ENCODE data around the gene KLHDC10.
"Not testable (repeated sequence)": the region's sequence is repeated elsewhere in the genome, so short reads cannot be mapped to it uniquely, and the experiment has no call there.

Gene KLHDC10

GRCh38 chr7:130142654-130143333 lies 72.5 kb downstream of the KLHDC10 start:
- no peak for DNase-seq

GRCh38 chr7:130143334-130143732 lies 73.0 kb downstream of the KLHDC10 start:
- DNase-seq: no peak

- DNase-seq: no peak
Observed at GRCh38 chr7:130143986-130144311, 73.6 kb downstream of the KLHDC10 start.

GRCh38 chr7:130144312-130145171 lies 74.2 kb downstream of the KLHDC10 start:
- DNase-seq: no peak

GRCh38 chr7:130145424-130146100 lies 75.2 kb downstream of the KLHDC10 start:
- DNase-seq: no peak

GRCh38 chr7:130146142-130146541 lies 75.8 kb downstream of the KLHDC10 start:
- DNase-seq: not testable (repeated sequence)

GRCh38 chr7:130146693-130147405 lies 76.5 kb downstream of the KLHDC10 start:
- DNase-seq: no peak

- DNase-seq: no peak
Observed at GRCh38 chr7:130147710-130148325, 77.5 kb downstream of the KLHDC10 start.

- no peak for DNase-seq
Observed at GRCh38 chr7:130148561-130148960, 78.2 kb downstream of the KLHDC10 start.

GRCh38 chr7:130149281-130150139 lies 79.2 kb downstream of the KLHDC10 start:
- DNase-seq: no peak

GRCh38 chr7:130150587-130150986 lies 80.3 kb downstream of the KLHDC10 start:
- no peak for DNase-seq

- no peak for DNase-seq
Observed at GRCh38 chr7:130151591-130152492, 81.5 kb downstream of the KLHDC10 start.

- DNase-seq: no peak
Observed at GRCh38 chr7:130152493-130153210, 82.3 kb downstream of the KLHDC10 start.

- no peak for DNase-seq
Observed at GRCh38 chr7:130153211-130153908, 83.0 kb downstream of the KLHDC10 start.

GRCh38 chr7:130154131-130154500 lies 83.8 kb downstream of the KLHDC10 start:
- DNase-seq: no peak

- DNase-seq: no peak
Observed at GRCh38 chr7:130154501-130155317, 84.4 kb downstream of the KLHDC10 start.

GRCh38 chr7:130156140-130156539 lies 85.8 kb downstream of the KLHDC10 start:
- no peak for DNase-seq

- DNase-seq: no peak
Observed at GRCh38 chr7:130157700-130158099, 87.4 kb downstream of the KLHDC10 start.
